ENCODE results near the gene DDX1. TPM values are rescaled to one million over a fixed set of nuclear protein-coding genes. Genes with fewer than 3 reads are reported as not detected.
"Not testable (repeated sequence)": the region's sequence is repeated elsewhere in the genome, so short reads cannot be mapped to it uniquely, and the experiment has no call there.

Gene DDX1
- total and polyA plus RNA-seq, 2 experiments from 2014 or later, result 99.9 to 102 TPM

DNA sequence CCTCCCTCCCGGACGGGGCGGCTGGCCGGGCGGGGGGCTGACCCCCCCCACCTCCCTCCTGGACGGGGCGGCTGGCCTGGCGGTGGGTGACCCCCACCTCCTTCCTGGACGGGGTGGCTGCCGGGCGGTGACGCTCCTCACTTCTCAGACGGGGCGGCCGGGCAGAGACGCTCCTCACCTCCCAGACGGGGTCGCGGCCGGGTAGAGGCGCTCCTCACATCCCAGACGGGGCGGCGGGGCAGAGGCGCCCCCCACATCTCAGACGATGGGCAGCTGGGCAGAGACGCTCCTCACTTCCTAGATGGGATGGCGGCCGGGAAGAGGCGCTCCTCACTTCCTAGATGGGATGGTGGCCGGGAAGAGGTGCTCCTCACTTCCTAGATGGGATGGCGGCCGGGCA lies 20.4 kb downstream of the DDX1 start:
- H4K20me1 ChIP-seq (replicated peaks; ENCODE audit: insufficient read depth); H3F3A ChIP-seq (replicated peaks; ENCODE audit: low read depth); H3K27me3 Mint-ChIP-seq (ENCODE audit: insufficient read depth, low read depth, poor library complexity); H3K4me1 Mint-ChIP-seq; ATAC-seq; H3K27ac ChIP-seq (ENCODE audit: low read depth); H3K4me2 ChIP-seq; H3K4me1 ChIP-seq (ENCODE audit: insufficient read depth); H3K27ac Mint-ChIP-seq; H2AFZ ChIP-seq; H3K4me3 Mint-ChIP-seq; DNase-seq (ENCODE audit: low spot score); H3K4me3 ChIP-seq; H3K79me2 ChIP-seq (replicated peaks; ENCODE audit: insufficient read depth); H3K9me2 ChIP-seq (ENCODE audit: insufficient read depth); H3K27me3 ChIP-seq (ENCODE audit: insufficient read depth): not testable (repeated sequence)
- H3K36me3 ChIP-seq (ENCODE audit: insufficient read depth), result peaks cover 33% of the 10 kb centered on the region
- Mint-ChIP-seq H3K9me3 (peaks cover 11% of the 10 kb centered on the region; the same call in 2 of the 3 replicates), H3K36me3 (ENCODE audit: low read depth) (peaks cover 67% of the 10 kb centered on the region)

DNA sequence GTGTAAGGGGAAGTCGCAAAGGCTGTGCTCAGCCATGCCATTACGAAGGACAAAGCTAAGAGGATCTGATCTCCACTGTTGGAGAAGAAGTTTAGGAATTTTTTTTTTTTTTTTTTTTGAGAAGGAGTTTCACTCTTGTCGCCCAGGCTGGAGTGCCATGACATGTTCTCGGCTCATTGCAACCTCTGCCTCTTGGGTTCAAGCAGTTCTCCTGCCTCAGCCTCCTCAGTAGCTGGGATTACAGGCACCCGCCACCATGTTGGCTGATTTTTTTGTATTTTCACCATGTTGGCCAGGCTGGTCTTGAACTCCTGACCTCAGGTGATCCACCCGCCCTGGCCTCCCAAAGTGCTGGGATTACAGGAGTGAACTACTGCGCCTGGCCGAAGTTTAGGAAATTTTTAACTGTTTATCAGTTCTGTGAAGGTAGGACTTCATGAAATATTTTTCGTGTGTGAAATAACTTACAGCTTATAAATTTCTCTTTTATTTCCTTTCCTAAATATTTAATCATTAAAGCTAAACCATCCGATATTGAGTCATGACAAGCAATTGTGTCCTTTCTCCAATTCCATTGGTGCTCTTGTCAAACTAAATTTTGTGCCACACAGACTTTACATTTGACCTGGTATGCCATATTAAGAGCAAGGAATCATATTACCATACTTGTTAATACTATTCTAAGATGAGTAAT lies 22.2 kb downstream of the DDX1 start:
- no peak for DNase-seq (ENCODE audit: low spot score)
- no peak overlapping the region for H3K27ac ChIP-seq (ENCODE audit: low read depth)
- H2AFZ ChIP-seq, result no peak overlapping the region
- H3K36me3 ChIP-seq (ENCODE audit: insufficient read depth), result peaks cover 24% of the 10 kb centered on the region; the same call in 1 of the 2 replicates
- Mint-ChIP-seq H3K4me3 (no peak overlapping the region), H3K4me1 (no peaks in the 10 kb centered on the region), H3K9me3 (peaks cover 11% of the 10 kb centered on the region; the same call in 2 of the 3 replicates), H3K27ac (no peak overlapping the region), H3K36me3 (ENCODE audit: low read depth) (peaks cover 55% of the 10 kb centered on the region), H3K27me3 (ENCODE audit: insufficient read depth, low read depth, poor library complexity) (no peaks in the 10 kb centered on the region)
- no peaks in the 10 kb centered on the region for H3F3A ChIP-seq (replicated peaks; ENCODE audit: low read depth)
- ATAC-seq, result no peak
- no peak overlapping the region for H3K4me3 ChIP-seq
- H4K20me1 ChIP-seq (replicated peaks; ENCODE audit: insufficient read depth), result no peaks in the 10 kb centered on the region; the same call in 1 of the 2 replicates
- H3K4me2 ChIP-seq, result no peak overlapping the region
- H3K9me2 ChIP-seq (ENCODE audit: insufficient read depth), result no peaks in the 10 kb centered on the region
- H3K79me2 ChIP-seq (replicated peaks; ENCODE audit: insufficient read depth), result 0 out of 2 replicates have a peak, but pooled peaks cover 4% of the 10 kb centered on the region
- no peaks in the 10 kb centered on the region for H3K27me3 ChIP-seq (ENCODE audit: insufficient read depth)
- no peaks in the 10 kb centered on the region; the same call in 1 of the 2 replicates for H3K4me1 ChIP-seq (ENCODE audit: insufficient read depth)
- TF ChIP-seq, protein P1, sequence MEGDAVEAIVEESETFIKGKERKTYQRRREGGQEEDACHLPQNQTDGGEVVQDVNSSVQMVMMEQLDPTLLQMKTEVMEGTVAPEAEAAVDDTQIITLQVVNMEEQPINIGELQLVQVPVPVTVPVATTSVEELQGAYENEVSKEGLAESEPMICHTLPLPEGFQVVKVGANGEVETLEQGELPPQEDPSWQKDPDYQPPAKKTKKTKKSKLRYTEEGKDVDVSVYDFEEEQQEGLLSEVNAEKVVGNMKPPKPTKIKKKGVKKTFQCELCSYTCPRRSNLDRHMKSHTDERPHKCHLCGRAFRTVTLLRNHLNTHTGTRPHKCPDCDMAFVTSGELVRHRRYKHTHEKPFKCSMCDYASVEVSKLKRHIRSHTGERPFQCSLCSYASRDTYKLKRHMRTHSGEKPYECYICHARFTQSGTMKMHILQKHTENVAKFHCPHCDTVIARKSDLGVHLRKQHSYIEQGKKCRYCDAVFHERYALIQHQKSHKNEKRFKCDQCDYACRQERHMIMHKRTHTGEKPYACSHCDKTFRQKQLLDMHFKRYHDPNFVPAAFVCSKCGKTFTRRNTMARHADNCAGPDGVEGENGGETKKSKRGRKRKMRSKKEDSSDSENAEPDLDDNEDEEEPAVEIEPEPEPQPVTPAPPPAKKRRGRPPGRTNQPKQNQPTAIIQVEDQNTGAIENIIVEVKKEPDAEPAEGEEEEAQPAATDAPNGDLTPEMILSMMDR (conservative IDR thresholded peaks at IDR 0.05; ENCODE audit: low read depth in 2 of 2), result no peak
- TF ChIP-seq ZNF114 (CRISPR knock-in tag; IDR thresholded peaks at IDR 0.05) (no peak), EZH2 (IDR thresholded peaks at IDR 0.05; ENCODE audit: low read depth, unreplicated experiment) (no peak), STAT1 (IDR thresholded peaks at IDR 0.05; ENCODE audit: unreplicated experiment) (no peak), JUNB (IDR thresholded peaks at IDR 0.05; ENCODE audit: unreplicated experiment) (no peak)
- TF ChIP-seq, protein P2, sequence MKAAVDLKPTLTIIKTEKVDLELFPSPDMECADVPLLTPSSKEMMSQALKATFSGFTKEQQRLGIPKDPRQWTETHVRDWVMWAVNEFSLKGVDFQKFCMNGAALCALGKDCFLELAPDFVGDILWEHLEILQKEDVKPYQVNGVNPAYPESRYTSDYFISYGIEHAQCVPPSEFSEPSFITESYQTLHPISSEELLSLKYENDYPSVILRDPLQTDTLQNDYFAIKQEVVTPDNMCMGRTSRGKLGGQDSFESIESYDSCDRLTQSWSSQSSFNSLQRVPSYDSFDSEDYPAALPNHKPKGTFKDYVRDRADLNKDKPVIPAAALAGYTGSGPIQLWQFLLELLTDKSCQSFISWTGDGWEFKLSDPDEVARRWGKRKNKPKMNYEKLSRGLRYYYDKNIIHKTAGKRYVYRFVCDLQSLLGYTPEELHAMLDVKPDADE (IDR thresholded peaks at IDR 0.05), result no peak
- TF ChIP-seq, protein P3, sequence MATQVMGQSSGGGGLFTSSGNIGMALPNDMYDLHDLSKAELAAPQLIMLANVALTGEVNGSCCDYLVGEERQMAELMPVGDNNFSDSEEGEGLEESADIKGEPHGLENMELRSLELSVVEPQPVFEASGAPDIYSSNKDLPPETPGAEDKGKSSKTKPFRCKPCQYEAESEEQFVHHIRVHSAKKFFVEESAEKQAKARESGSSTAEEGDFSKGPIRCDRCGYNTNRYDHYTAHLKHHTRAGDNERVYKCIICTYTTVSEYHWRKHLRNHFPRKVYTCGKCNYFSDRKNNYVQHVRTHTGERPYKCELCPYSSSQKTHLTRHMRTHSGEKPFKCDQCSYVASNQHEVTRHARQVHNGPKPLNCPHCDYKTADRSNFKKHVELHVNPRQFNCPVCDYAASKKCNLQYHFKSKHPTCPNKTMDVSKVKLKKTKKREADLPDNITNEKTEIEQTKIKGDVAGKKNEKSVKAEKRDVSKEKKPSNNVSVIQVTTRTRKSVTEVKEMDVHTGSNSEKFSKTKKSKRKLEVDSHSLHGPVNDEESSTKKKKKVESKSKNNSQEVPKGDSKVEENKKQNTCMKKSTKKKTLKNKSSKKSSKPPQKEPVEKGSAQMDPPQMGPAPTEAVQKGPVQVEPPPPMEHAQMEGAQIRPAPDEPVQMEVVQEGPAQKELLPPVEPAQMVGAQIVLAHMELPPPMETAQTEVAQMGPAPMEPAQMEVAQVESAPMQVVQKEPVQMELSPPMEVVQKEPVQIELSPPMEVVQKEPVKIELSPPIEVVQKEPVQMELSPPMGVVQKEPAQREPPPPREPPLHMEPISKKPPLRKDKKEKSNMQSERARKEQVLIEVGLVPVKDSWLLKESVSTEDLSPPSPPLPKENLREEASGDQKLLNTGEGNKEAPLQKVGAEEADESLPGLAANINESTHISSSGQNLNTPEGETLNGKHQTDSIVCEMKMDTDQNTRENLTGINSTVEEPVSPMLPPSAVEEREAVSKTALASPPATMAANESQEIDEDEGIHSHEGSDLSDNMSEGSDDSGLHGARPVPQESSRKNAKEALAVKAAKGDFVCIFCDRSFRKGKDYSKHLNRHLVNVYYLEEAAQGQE (IDR thresholded peaks at IDR 0.05; ENCODE audit: unreplicated experiment), result no peak
- TF ChIP-seq, protein P4, sequence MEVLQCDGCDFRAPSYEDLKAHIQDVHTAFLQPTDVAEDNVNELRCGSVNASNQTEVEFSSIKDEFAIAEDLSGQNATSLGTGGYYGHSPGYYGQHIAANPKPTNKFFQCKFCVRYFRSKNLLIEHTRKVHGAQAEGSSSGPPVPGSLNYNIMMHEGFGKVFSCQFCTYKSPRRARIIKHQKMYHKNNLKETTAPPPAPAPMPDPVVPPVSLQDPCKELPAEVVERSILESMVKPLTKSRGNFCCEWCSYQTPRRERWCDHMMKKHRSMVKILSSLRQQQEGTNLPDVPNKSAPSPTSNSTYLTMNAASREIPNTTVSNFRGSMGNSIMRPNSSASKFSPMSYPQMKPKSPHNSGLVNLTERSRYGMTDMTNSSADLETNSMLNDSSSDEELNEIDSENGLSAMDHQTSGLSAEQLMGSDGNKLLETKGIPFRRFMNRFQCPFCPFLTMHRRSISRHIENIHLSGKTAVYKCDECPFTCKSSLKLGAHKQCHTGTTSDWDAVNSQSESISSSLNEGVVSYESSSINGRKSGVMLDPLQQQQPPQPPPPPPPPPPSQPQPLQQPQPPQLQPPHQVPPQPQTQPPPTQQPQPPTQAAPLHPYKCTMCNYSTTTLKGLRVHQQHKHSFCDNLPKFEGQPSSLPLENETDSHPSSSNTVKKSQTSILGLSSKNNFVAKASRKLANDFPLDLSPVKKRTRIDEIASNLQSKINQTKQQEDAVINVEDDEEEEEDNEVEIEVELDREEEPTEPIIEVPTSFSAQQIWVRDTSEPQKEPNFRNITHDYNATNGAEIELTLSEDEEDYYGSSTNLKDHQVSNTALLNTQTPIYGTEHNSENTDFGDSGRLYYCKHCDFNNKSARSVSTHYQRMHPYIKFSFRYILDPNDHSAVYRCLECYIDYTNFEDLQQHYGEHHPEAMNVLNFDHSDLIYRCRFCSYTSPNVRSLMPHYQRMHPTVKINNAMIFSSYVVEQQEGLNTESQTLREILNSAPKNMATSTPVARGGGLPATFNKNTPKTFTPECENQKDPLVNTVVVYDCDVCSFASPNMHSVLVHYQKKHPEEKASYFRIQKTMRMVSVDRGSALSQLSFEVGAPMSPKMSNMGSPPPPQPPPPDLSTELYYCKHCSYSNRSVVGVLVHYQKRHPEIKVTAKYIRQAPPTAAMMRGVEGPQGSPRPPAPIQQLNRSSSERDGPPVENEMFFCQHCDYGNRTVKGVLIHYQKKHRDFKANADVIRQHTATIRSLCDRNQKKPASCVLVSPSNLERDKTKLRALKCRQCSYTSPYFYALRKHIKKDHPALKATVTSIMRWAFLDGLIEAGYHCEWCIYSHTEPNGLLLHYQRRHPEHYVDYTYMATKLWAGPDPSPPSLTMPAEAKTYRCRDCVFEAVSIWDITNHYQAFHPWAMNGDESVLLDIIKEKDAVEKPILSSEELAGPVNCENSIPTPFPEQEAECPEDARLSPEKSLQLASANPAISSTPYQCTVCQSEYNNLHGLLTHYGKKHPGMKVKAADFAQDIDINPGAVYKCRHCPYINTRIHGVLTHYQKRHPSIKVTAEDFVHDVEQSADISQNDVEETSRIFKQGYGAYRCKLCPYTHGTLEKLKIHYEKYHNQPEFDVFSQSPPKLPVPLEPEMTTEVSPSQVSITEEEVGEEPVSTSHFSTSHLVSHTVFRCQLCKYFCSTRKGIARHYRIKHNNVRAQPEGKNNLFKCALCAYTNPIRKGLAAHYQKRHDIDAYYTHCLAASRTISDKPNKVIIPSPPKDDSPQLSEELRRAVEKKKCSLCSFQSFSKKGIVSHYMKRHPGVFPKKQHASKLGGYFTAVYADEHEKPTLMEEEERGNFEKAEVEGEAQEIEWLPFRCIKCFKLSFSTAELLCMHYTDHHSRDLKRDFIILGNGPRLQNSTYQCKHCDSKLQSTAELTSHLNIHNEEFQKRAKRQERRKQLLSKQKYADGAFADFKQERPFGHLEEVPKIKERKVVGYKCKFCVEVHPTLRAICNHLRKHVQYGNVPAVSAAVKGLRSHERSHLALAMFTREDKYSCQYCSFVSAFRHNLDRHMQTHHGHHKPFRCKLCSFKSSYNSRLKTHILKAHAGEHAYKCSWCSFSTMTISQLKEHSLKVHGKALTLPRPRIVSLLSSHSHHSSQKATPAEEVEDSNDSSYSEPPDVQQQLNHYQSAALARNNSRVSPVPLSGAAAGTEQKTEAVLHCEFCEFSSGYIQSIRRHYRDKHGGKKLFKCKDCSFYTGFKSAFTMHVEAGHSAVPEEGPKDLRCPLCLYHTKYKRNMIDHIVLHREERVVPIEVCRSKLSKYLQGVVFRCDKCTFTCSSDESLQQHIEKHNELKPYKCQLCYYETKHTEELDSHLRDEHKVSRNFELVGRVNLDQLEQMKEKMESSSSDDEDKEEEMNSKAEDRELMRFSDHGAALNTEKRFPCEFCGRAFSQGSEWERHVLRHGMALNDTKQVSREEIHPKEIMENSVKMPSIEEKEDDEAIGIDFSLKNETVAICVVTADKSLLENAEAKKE (CRISPR knock-in tag; IDR thresholded peaks at IDR 0.05), result no peak

Data from GM23338 (cell line).